Measurements from ENCODE around the gene NR5A2. TPM values are rescaled to one million over a fixed set of nuclear protein-coding genes. Genes with fewer than 3 reads are reported as not detected.

NR5A2 gene
- total and polyA plus RNA-seq, 10 donors, result 0.02 to 0.63 (median 0.10) TPM; not detected in 3

DNA sequence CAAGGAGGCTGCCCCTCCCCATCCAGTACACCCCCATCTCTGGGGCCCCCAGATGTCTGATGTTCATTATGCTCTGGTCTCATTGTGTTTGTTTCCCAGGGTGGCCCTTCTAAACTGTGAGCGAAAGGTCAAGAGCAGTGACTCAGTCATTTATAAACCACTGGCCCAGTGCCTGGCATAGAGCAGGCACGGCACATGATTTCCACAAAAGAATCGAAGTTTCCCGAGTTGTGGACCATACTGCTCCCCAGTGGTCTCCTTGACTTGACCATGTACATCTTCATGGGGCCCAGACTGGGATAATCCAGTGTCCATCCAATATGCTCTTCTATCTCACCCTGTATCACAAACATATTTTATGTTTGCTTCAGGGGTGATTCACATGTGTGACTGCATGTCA, 153.3 kb downstream of the NR5A2 start:
- Histone ChIP-seq H3K36me3 (no peaks in the 10 kb centered on the region), H3K4me3 (no peak overlapping the region), H3K4me1 (peaks cover 0 to 20% (median 6%) of the 10 kb centered on the region in 6 donors), H3K9me3 (no peaks in the 10 kb centered on the region), H3K27ac (no peak overlapping the region), H3K27me3 (replicated peaks in 1 of 7) (no peaks in the 10 kb centered on the region)
- TF ChIP-seq, protein P1, sequence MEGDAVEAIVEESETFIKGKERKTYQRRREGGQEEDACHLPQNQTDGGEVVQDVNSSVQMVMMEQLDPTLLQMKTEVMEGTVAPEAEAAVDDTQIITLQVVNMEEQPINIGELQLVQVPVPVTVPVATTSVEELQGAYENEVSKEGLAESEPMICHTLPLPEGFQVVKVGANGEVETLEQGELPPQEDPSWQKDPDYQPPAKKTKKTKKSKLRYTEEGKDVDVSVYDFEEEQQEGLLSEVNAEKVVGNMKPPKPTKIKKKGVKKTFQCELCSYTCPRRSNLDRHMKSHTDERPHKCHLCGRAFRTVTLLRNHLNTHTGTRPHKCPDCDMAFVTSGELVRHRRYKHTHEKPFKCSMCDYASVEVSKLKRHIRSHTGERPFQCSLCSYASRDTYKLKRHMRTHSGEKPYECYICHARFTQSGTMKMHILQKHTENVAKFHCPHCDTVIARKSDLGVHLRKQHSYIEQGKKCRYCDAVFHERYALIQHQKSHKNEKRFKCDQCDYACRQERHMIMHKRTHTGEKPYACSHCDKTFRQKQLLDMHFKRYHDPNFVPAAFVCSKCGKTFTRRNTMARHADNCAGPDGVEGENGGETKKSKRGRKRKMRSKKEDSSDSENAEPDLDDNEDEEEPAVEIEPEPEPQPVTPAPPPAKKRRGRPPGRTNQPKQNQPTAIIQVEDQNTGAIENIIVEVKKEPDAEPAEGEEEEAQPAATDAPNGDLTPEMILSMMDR (IDR thresholded peaks at IDR 0.05 in 8 of 11, conservative IDR thresholded peaks at IDR 0.05 in 3 of 11), result no peak
- TF ChIP-seq POLR2AphosphoS5 (IDR thresholded peaks at IDR 0.05) (no peak), POLR2A (IDR thresholded peaks at IDR 0.05) (no peak)
- intact Hi-C loops (cut with DNase I; ENCODE audit: low total_unique reads), result no loop called here
- DNase-seq, result no peak
- 76 to 86% (median 82%) methylated on average over 4 of the region's 4 CpGs for WGBS, 5 donors

DNA sequence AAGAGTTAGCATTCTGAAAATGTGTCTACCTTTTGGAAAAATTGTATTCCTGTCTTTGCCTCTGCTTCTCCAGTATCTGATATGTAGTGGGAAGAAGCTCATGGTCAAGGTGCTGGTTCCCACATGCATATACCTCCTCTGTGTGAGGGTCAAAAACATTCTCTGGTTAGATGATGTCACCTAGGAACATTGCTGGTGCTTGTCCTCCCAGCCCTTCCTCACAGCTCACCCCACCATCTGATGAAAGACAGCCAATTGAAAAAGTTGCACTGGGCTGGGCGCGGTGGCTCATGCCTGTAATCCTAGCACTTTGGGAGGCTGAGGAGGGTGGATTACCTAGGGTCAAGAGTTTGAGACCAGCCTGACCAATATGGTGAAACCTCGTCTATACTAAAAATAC, 154.4 kb downstream of the NR5A2 start:
- H3K4me3 ChIP-seq, result no peak overlapping the region
- DNase-seq, result no peak
- H3K9me3 ChIP-seq, result no peaks in the 10 kb centered on the region
- H3K27me3 ChIP-seq (replicated peaks in 1 of 7), result no peaks in the 10 kb centered on the region
- 67 to 98% (median 92%) methylated on average over 3 of the region's 3 CpGs for WGBS, 5 donors
- H3K27ac ChIP-seq, result no peak overlapping the region
- TF ChIP-seq, protein P1 (IDR thresholded peaks at IDR 0.05 in 8 of 11, conservative IDR thresholded peaks at IDR 0.05 in 3 of 11), result no peak
- TF ChIP-seq POLR2A (IDR thresholded peaks at IDR 0.05) (no peak), POLR2AphosphoS5 (IDR thresholded peaks at IDR 0.05) (no peak)
- intact Hi-C loops (cut with DNase I; ENCODE audit: low total_unique reads), result no loop called here
- H3K4me1 ChIP-seq, result peaks cover 0 to 20% (median 6%) of the 10 kb centered on the region in 6 donors
- no peaks in the 10 kb centered on the region for H3K36me3 ChIP-seq

DNA sequence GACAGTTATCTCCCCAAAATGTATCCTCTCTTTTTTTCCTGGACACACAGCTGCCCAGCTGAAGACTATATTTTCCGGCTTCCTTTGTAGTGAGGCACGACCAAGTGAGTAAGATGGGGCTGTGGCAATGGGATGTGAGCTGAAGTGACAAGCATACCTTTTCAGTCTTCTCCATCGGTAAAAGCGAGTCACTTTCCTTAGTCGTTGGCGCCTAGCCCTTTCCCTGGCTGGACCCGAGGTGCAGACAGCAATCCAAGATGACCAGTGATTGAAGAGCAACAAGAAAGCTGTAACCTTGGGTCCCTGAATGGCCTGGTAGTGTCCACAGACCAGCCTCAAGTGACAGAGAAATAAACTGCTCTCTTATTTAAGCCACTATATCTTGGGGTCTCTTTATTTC, 155.2 kb downstream of the NR5A2 start:
- no peak for DNase-seq
- TF ChIP-seq, protein P1 (IDR thresholded peaks at IDR 0.05 in 8 of 11, conservative IDR thresholded peaks at IDR 0.05 in 3 of 11), result no peak
- TF ChIP-seq POLR2A (IDR thresholded peaks at IDR 0.05) (no peak), POLR2AphosphoS5 (IDR thresholded peaks at IDR 0.05) (no peak)
- H3K9me3 ChIP-seq, result no peaks in the 10 kb centered on the region
- H3K4me1 ChIP-seq, result peaks cover 0 to 20% (median 6%) of the 10 kb centered on the region in 6 donors
- intact Hi-C loops (cut with DNase I; ENCODE audit: low total_unique reads), result no loop called here
- H3K4me3 ChIP-seq, result no peak overlapping the region
- H3K27me3 ChIP-seq (replicated peaks in 1 of 7), result no peaks in the 10 kb centered on the region
- no peak overlapping the region for H3K27ac ChIP-seq
- 88 to 92% (median 91%) methylated on average over 7 of the region's 7 CpGs for WGBS, 5 donors
- no peaks in the 10 kb centered on the region for H3K36me3 ChIP-seq

DNA sequence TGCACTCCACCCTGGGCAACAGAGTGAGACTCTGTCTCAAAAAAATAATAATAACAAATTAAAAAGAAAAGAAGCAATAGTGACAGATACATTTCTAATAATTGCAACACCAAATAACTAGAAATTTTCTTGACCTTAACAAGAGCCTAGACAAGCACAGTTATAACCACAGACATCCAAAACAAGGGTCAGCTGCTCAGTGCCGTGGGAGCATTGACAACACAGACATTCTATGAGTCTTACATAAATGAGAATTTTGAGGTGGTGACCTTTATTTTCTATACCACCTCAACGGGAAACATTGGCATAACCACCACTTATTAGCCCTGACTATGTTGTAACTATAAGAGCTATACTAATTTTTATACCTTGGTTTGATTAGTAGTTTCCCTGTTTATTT, 156.1 kb downstream of the NR5A2 start:
- DNase-seq, result no peak
- 51 to 75% (median 59%) methylated on average over 2 of the region's 2 CpGs for WGBS, 5 donors
- no peaks in the 10 kb centered on the region for H3K36me3 ChIP-seq
- H3K4me1 ChIP-seq, result peaks cover 0 to 20% (median 6%) of the 10 kb centered on the region in 6 donors
- TF ChIP-seq POLR2A (IDR thresholded peaks at IDR 0.05) (no peak), POLR2AphosphoS5 (IDR thresholded peaks at IDR 0.05) (no peak)
- TF ChIP-seq, protein P1 (IDR thresholded peaks at IDR 0.05 in 8 of 11, conservative IDR thresholded peaks at IDR 0.05 in 3 of 11), result no peak
- no peaks in the 10 kb centered on the region for H3K27me3 ChIP-seq (replicated peaks in 1 of 7)
- peak overlapping the region in 5 of 8 donors; percentile 35 to 87 (median 76) for H3K27ac ChIP-seq
- H3K4me3 ChIP-seq, result no peak overlapping the region
- intact Hi-C loops (cut with DNase I; ENCODE audit: low total_unique reads), result no loop called here
- H3K9me3 ChIP-seq, result no peaks in the 10 kb centered on the region
